WTC11 (cell line): Measurements from ENCODE around the gene SLC6A8. TPM values are rescaled to one million over a fixed set of nuclear protein-coding genes. Genes with fewer than 3 reads are reported as not detected.

Experiments
- ATAC-seq: fragments of 200-7000 bp; cut with Tn5 transposase; 2 replicates; pipeline ENCODE4 v1.10.0; 2021; ENCODE audit warnings: mild to moderate bottlenecking, moderate library complexity
- CTCF ChIA-PET: fragments of 300-600 bp; sonication (Branson Sonifier 250); formaldehyde crosslinking; loops from one replicate; lab custom pipeline; 2021; ENCODE audit warnings: antibody characterized with exemption; lab: Charles Lee
- POLR2A ChIA-PET: fragments of 350-600 bp; sonication (Branson Sonifier 250); formaldehyde crosslinking; loops from one replicate; lab custom pipeline; 2021; ENCODE audit warnings: antibody characterized with exemption; lab: Charles Lee
- DNase-seq: peaks from one replicate; pipeline ENCODE4 v3.0.0; 2021; ENCODE audit warnings: low spot score
- H3K27ac Mint-ChIP-seq: 2 replicates; pipeline ENCODE4 v1.8.0; 2021; ENCODE audit warnings: mixed read lengths
- H3K27me3 Mint-ChIP-seq: 2 replicates; pipeline ENCODE4 v1.8.0; 2021; ENCODE audit warnings: low read depth, mild to moderate bottlenecking, moderate library complexity, mixed read lengths
- H3K36me3 Mint-ChIP-seq: 2 replicates; pipeline ENCODE4 v1.8.0; 2021; ENCODE audit warnings: mixed read lengths
- H3K4me1 Mint-ChIP-seq: 2 replicates; pipeline ENCODE4 v1.8.0; 2022; ENCODE audit warnings: mixed read lengths
- H3K4me3 Mint-ChIP-seq: 2 replicates; pipeline ENCODE4 v1.8.0; 2021; ENCODE audit warnings: mild to moderate bottlenecking, moderate library complexity, mixed read lengths
- H3K9me3 Mint-ChIP-seq: 2 replicates; pipeline ENCODE4 v1.8.0; 2021; ENCODE audit warnings: mixed read lengths
- CREM ChIP-seq: sonication (generic); formaldehyde crosslinking; IDR thresholded peaks from 2 replicates; pipeline ENCODE4 v1.8.1; 2022; ENCODE audit warnings: mild to moderate bottlenecking, missing genetic modification reagents, moderate library complexity
- ESRRA ChIP-seq: sonication (generic); formaldehyde crosslinking; IDR thresholded peaks from 2 replicates; pipeline ENCODE4 v1.8.1; 2022; ENCODE audit warnings: mild to moderate bottlenecking, missing genetic modification reagents, borderline replicate concordance
- NFATC4 ChIP-seq: fragments of 250-450 bp; sonication (Bioruptor Pico); IDR thresholded peaks from 2 replicates; pipeline ENCODE4 v1.9.0; 2021; ENCODE audit warnings: mild to moderate bottlenecking
- NR3C1 ChIP-seq: sonication (generic); formaldehyde crosslinking; conservative IDR thresholded peaks from 2 replicates; pipeline ENCODE4 v1.8.1; 2023; ENCODE audit warnings: low read depth, mild to moderate bottlenecking, missing genetic modification reagents
- PRRX2 ChIP-seq: fragments of 250-450 bp; sonication (Bioruptor Pico); IDR thresholded peaks from 2 replicates; pipeline ENCODE4 v1.8.0; 2021; ENCODE audit warnings: mild to moderate bottlenecking
- SMAD4 ChIP-seq: sonication (generic); formaldehyde crosslinking; IDR thresholded peaks from 2 replicates; pipeline ENCODE4 v1.8.0; 2022; ENCODE audit warnings: mild to moderate bottlenecking, missing genetic modification reagents
- TP53 ChIP-seq: sonication (generic); formaldehyde crosslinking; IDR thresholded peaks from 2 replicates; pipeline ENCODE4 v1.8.1; 2023; ENCODE audit warnings: mild to moderate bottlenecking, missing genetic modification reagents
- ZNF121 ChIP-seq: sonication (generic); formaldehyde crosslinking; IDR thresholded peaks from 2 replicates; pipeline ENCODE4 v1.8.0; 2023; ENCODE audit warnings: missing genetic modification reagents
- ZNF416 ChIP-seq: fragments of 250-450 bp; sonication (Bioruptor Pico); IDR thresholded peaks from 2 replicates; pipeline ENCODE4 v1.9.0; 2021; ENCODE audit warnings: mild to moderate bottlenecking, inconsistent platforms
- total RNA-seq: library from RNA; stranded (reverse); gene quantifications from 3 replicates; pipeline ENCODE4 v1.2.3, GENCODE V29; 2021
- TF ChIP-seq, protein P1 (sequence below): sonication (generic); formaldehyde crosslinking; IDR thresholded peaks from 2 replicates; pipeline ENCODE4 v1.8.1; 2023; ENCODE audit warnings: mild to moderate bottlenecking, missing genetic modification reagents, moderate library complexity
- TF ChIP-seq, protein P2 (sequence below): fragments of 250-450 bp; sonication (Bioruptor Pico); IDR thresholded peaks from 2 replicates; pipeline ENCODE4 v1.9.0; 2021; ENCODE audit warnings: mild to moderate bottlenecking
- TF ChIP-seq, protein P3 (sequence below): sonication (generic); formaldehyde crosslinking; IDR thresholded peaks from 2 replicates; pipeline ENCODE4 v1.8.1; 2022; ENCODE audit warnings: low read depth, missing genetic modification reagents, borderline replicate concordance
- TF ChIP-seq, protein P4 (sequence below): sonication (generic); formaldehyde crosslinking; conservative IDR thresholded peaks from 2 replicates; pipeline ENCODE4 v1.8.1; 2022; ENCODE audit warnings: mild to moderate bottlenecking, missing genetic modification reagents
- TF ChIP-seq, protein P5 (sequence below): fragments of 200-600 bp; IDR thresholded peaks from 2 replicates; pipeline ENCODE4 v1.8.0; 2022; ENCODE audit warnings: antibody characterized with exemption
- TF ChIP-seq, protein P6 (sequence below): fragments of 250-450 bp; sonication (Bioruptor Pico); IDR thresholded peaks from 2 replicates; pipeline ENCODE4 v2.1.2; 2022; ENCODE audit warnings: mild to moderate bottlenecking, moderate library complexity
- TF ChIP-seq, protein P7 (sequence below): sonication (generic); formaldehyde crosslinking; IDR thresholded peaks from 2 replicates; pipeline ENCODE4 v1.8.1; 2022; ENCODE audit warnings: mild to moderate bottlenecking, moderate library complexity, missing genetic modification reagents
- TF ChIP-seq, protein P8 (sequence below): sonication (generic); formaldehyde crosslinking; IDR thresholded peaks from 2 replicates; pipeline ENCODE4 v1.8.0; 2023; ENCODE audit warnings: missing genetic modification reagents, mild to moderate bottlenecking, borderline replicate concordance
- TF ChIP-seq, protein P9 (sequence below): sonication (generic); formaldehyde crosslinking; IDR thresholded peaks from 2 replicates; pipeline ENCODE4 v1.8.0; 2022; ENCODE audit warnings: mild to moderate bottlenecking, missing genetic modification reagents

Gene SLC6A8
- total RNA-seq, 1 experiment from 2014 or later = 112 TPM

DNA sequence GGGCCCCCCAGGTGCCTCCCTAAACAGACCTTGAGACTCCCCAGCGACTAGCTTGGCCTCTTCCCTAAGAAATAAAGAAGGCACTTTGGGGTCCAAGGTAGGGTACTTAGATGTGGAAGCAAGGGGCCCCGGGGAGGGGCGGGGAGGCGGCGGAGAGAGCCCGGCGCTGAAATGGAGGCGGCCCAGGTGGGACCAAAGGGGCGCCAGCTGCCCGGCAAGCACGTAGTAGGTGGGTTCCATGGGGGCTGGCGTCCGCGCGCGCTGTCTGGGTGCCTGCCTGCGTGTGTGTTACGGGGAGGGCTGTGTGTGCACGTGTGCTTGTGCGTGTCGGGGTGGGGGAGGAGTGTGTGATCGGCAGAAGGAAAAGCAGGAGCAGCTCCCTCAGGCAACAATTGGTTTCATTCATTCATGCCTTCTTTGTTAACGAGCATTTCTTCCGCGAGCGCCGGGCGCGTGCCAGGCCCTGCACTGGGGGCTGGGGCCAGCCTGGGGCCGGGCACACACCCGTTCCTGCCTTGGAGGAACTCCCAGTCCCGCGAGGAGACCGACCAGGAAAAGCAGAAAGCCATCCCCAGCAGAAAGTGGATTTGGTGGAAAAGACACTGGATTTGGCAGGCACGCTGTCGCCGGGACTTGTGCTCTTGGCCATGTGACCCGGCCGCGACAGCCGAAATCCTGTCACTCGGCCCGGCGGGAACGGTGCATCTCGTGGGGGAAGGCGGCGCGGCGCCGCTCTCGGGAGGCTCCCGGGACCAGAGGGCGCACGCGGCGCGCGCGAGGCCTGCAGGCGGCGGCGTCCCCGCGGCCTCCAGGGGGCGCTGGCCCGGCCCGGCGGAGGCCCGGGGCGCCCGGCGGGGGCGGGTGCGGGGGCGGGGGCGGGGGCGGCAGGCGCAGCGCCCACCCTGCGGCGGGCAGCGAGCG, 44.0 kb upstream of the SLC6A8 start (continued):
- TF ChIP-seq, protein P1, sequence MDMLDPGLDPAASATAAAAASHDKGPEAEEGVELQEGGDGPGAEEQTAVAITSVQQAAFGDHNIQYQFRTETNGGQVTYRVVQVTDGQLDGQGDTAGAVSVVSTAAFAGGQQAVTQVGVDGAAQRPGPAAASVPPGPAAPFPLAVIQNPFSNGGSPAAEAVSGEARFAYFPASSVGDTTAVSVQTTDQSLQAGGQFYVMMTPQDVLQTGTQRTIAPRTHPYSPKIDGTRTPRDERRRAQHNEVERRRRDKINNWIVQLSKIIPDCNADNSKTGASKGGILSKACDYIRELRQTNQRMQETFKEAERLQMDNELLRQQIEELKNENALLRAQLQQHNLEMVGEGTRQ = no peak
- TF ChIP-seq, protein P2, sequence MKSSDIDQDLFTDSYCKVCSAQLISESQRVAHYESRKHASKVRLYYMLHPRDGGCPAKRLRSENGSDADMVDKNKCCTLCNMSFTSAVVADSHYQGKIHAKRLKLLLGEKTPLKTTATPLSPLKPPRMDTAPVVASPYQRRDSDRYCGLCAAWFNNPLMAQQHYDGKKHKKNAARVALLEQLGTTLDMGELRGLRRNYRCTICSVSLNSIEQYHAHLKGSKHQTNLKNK (CRISPR knock-in tag) = no peak
- no peak for TF ChIP-seq PRRX2 (CRISPR knock-in tag)
- no peak for TF ChIP-seq SMAD4 (CRISPR knock-in tag)
- no peak for TF ChIP-seq CREM (CRISPR knock-in tag)
- TF ChIP-seq, protein P3, sequence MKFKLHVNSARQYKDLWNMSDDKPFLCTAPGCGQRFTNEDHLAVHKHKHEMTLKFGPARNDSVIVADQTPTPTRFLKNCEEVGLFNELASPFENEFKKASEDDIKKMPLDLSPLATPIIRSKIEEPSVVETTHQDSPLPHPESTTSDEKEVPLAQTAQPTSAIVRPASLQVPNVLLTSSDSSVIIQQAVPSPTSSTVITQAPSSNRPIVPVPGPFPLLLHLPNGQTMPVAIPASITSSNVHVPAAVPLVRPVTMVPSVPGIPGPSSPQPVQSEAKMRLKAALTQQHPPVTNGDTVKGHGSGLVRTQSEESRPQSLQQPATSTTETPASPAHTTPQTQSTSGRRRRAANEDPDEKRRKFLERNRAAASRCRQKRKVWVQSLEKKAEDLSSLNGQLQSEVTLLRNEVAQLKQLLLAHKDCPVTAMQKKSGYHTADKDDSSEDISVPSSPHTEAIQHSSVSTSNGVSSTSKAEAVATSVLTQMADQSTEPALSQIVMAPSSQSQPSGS (CRISPR knock-in tag) = no peak
- TF ChIP-seq, all 79 proteins: peak for 0

DNA sequence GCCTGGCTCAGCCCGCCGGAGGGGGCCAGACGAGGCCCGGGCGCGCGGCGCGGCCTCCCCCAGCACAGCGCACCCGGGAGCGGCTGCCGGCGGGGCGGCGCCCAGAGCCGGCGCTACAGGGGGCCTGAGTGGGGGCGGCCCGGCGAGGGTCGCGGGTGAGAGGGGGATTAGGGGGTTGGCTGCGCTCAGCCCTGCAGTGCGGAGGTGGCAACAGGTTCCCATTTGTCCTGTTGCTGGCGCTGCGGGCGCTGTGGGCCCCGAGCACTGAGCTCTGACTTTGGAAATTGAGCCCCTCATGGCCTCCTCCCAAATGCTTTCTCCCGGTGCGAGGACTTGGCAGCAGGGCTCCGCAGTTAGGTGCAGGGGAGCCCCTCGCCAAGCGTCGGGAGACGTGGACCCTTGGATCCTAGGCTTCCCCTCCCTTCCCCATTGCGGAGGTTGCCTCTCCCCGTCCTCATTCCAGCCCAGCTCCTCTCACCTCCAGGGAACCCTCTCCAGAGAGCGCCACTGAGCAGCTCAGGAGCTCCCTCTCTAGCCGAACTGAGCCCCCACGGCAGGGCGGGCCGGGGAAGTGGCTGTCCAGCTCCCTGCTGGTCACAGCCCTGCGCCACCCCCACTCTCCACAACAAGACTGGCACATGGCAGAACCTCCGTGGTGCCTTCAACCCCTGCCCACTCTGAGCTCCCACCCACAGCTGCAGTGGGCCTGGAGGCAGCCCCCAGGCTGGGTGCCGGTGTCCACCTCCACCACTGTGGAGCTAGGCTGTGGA, 43.2 kb upstream of the SLC6A8 start:
- Mint-ChIP-seq H3K4me3 (peak overlapping the region; percentile 61), H3K27me3 (peaks cover 81% of the 10 kb centered on the region), H3K9me3 (no peaks in the 10 kb centered on the region), H3K27ac (no peak overlapping the region), H3K4me1 (peaks cover 10% of the 10 kb centered on the region), H3K36me3 (no peaks in the 10 kb centered on the region)
- DNase-seq = peak; percentile 47
- ChIA-PET CTCF (interaction anchor here (0.6 to 10.6 kb wide), 43 partner anchors 8 to 612 kb away, joined by 3 to 153 read pairs (median 4); partner anchors contain the start of gene SLC6A8), POLR2A (interaction anchor here (0.7 kb wide), 1 partner anchor 24 kb away, joined by 3 read pairs; no protein-coding TSS in a partner anchor)
- ATAC-seq = peak; percentile 51
- TF ChIP-seq, protein P4, sequence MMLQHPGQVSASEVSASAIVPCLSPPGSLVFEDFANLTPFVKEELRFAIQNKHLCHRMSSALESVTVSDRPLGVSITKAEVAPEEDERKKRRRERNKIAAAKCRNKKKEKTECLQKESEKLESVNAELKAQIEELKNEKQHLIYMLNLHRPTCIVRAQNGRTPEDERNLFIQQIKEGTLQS (CRISPR knock-in tag) = no peak
- TF ChIP-seq ZNF416 (CRISPR knock-in tag) (no peak), NFATC4 (CRISPR knock-in tag) (no peak), ESRRA (CRISPR knock-in tag) (no peak), TP53 (CRISPR knock-in tag) (no peak), NR3C1 (no peak), ZNF121 (CRISPR knock-in tag) (no peak)
- TF ChIP-seq, protein P5, sequence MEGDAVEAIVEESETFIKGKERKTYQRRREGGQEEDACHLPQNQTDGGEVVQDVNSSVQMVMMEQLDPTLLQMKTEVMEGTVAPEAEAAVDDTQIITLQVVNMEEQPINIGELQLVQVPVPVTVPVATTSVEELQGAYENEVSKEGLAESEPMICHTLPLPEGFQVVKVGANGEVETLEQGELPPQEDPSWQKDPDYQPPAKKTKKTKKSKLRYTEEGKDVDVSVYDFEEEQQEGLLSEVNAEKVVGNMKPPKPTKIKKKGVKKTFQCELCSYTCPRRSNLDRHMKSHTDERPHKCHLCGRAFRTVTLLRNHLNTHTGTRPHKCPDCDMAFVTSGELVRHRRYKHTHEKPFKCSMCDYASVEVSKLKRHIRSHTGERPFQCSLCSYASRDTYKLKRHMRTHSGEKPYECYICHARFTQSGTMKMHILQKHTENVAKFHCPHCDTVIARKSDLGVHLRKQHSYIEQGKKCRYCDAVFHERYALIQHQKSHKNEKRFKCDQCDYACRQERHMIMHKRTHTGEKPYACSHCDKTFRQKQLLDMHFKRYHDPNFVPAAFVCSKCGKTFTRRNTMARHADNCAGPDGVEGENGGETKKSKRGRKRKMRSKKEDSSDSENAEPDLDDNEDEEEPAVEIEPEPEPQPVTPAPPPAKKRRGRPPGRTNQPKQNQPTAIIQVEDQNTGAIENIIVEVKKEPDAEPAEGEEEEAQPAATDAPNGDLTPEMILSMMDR = no peak
- TF ChIP-seq, protein P2 (CRISPR knock-in tag) = no peak
- TF ChIP-seq, protein P6, sequence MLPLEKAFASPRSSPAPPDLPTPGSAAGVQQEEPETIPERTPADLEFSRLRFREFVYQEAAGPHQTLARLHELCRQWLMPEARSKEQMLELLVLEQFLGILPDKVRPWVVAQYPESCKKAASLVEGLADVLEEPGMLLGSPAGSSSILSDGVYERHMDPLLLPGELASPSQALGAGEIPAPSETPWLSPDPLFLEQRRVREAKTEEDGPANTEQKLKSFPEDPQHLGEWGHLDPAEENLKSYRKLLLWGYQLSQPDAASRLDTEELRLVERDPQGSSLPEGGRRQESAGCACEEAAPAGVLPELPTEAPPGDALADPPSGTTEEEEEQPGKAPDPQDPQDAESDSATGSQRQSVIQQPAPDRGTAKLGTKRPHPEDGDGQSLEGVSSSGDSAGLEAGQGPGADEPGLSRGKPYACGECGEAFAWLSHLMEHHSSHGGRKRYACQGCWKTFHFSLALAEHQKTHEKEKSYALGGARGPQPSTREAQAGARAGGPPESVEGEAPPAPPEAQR (CRISPR knock-in tag) = no peak
- TF ChIP-seq, protein P7, sequence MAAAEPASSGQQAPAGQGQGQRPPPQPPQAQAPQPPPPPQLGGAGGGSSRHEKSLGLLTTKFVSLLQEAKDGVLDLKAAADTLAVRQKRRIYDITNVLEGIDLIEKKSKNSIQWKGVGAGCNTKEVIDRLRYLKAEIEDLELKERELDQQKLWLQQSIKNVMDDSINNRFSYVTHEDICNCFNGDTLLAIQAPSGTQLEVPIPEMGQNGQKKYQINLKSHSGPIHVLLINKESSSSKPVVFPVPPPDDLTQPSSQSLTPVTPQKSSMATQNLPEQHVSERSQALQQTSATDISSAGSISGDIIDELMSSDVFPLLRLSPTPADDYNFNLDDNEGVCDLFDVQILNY (CRISPR knock-in tag) = no peak
- TF ChIP-seq, protein P8, sequence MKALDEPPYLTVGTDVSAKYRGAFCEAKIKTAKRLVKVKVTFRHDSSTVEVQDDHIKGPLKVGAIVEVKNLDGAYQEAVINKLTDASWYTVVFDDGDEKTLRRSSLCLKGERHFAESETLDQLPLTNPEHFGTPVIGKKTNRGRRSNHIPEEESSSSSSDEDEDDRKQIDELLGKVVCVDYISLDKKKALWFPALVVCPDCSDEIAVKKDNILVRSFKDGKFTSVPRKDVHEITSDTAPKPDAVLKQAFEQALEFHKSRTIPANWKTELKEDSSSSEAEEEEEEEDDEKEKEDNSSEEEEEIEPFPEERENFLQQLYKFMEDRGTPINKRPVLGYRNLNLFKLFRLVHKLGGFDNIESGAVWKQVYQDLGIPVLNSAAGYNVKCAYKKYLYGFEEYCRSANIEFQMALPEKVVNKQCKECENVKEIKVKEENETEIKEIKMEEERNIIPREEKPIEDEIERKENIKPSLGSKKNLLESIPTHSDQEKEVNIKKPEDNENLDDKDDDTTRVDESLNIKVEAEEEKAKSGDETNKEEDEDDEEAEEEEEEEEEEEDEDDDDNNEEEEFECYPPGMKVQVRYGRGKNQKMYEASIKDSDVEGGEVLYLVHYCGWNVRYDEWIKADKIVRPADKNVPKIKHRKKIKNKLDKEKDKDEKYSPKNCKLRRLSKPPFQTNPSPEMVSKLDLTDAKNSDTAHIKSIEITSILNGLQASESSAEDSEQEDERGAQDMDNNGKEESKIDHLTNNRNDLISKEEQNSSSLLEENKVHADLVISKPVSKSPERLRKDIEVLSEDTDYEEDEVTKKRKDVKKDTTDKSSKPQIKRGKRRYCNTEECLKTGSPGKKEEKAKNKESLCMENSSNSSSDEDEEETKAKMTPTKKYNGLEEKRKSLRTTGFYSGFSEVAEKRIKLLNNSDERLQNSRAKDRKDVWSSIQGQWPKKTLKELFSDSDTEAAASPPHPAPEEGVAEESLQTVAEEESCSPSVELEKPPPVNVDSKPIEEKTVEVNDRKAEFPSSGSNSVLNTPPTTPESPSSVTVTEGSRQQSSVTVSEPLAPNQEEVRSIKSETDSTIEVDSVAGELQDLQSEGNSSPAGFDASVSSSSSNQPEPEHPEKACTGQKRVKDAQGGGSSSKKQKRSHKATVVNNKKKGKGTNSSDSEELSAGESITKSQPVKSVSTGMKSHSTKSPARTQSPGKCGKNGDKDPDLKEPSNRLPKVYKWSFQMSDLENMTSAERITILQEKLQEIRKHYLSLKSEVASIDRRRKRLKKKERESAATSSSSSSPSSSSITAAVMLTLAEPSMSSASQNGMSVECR (CRISPR knock-in tag) = no peak
- TF ChIP-seq, protein P9, sequence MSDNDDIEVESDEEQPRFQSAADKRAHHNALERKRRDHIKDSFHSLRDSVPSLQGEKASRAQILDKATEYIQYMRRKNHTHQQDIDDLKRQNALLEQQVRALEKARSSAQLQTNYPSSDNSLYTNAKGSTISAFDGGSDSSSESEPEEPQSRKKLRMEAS (CRISPR knock-in tag) = no peak
